ENCODE results near the gene KRT79. TPM values are rescaled to one million over a fixed set of nuclear protein-coding genes. Genes with fewer than 3 reads are reported as not detected.

The KRT79 gene
- total and polyA plus RNA-seq, 9 of the 15 experiments (the other 6 are each of a cell fraction or from before 2014, with no cell fraction given), result 0.03 to 2.3 (median 0.23) TPM; not detected in 2

DNA sequence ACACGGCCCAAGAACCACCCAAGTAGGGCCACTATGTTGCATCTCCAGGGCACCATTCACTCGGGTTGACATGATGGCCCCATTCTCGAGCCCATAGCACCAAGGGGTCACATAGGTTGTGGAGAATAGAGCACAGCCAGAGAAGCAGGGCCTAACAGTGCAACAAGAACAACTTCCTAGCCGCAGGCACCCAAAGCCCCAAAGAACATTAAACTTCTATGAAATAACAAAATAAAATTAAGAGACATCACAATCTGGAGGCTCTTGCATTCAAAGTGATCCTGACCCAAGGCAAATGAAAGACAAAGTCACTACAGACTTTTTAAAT lies 22.1 kb downstream of the KRT79 start:
- Histone ChIP-seq H3K79me2 (ENCODE audit: control insufficient read depth, insufficient read depth, low read length) (no peaks in the 10 kb centered on the region), H3K4me3 (no peak overlapping the region), H3K4me1 (replicated peaks in 1 of 2; ENCODE audit: control insufficient read depth in 2 of 2, insufficient read depth in 2 of 2, low read length in 2 of 2) (no peaks in the 10 kb centered on the region; a peak in 1 of 5 replicates), H3K4me2 (ENCODE audit: insufficient read depth, low read length) (no peak overlapping the region), H3K27ac (ENCODE audit: extremely low read depth, low read depth, low read length) (no peak overlapping the region), H3K27me3 (ENCODE audit: control insufficient read depth in 2 of 2, insufficient read depth in 2 of 2, low read length in 2 of 2) (peaks cover 29 to 53% of the 10 kb centered on the region in 2 experiments), H3K9me1 (ENCODE audit: control insufficient read depth, insufficient read depth, low read length) (peaks cover 2% of the 10 kb centered on the region), H3K9ac (ENCODE audit: insufficient read depth in 1 of 2, low read depth in 2 of 2, low read length in 2 of 2) (no peak overlapping the region), H3K9me3 (replicated peaks; ENCODE audit: control insufficient read depth, insufficient read depth, low read depth, low read length) (no peaks in the 10 kb centered on the region), H4K20me1 (replicated peaks; ENCODE audit: control insufficient read depth, insufficient read depth, low read length) (no peaks in the 10 kb centered on the region; the same call in none of the 2 replicates), H3K36me3 (ENCODE audit: control insufficient read depth, insufficient read depth, low read length) (no peaks in the 10 kb centered on the region), H2AFZ (ENCODE audit: low read depth, low read length) (no peak overlapping the region)
- BruUV-seq (replicated peaks), result no TSS peak
- DNase-seq (ENCODE audit: extremely low read depth in 1 of 4, low spot score in 3 of 4), result no peak
- CTCF ChIA-PET (ENCODE audit: low intra/inter-chr PET ratio), result no interaction called here
- 0% methylated on average over 4 of the region's 4 CpGs for whole genome bisulfite sequencing (ENCODE audit: insufficient coverage, low coverage, missing lambda C conversion rate)
- TF ChIP-seq BMI1 (IDR thresholded peaks at IDR 0.05; ENCODE audit: low read length), result no peak
- TF ChIP-seq ZFPM2 (CRISPR knock-in tag; IDR thresholded peaks at IDR 0.05), result no peak
- no peak for TF ChIP-seq ESRRA (IDR thresholded peaks at IDR 0.05; ENCODE audit: borderline replicate concordance, low read depth)
- no peak for TF ChIP-seq PCBP1 (IDR thresholded peaks at IDR 0.05; ENCODE audit: low read depth, low read length, poor library complexity, severe bottlenecking)
- TF ChIP-seq, protein P1, sequence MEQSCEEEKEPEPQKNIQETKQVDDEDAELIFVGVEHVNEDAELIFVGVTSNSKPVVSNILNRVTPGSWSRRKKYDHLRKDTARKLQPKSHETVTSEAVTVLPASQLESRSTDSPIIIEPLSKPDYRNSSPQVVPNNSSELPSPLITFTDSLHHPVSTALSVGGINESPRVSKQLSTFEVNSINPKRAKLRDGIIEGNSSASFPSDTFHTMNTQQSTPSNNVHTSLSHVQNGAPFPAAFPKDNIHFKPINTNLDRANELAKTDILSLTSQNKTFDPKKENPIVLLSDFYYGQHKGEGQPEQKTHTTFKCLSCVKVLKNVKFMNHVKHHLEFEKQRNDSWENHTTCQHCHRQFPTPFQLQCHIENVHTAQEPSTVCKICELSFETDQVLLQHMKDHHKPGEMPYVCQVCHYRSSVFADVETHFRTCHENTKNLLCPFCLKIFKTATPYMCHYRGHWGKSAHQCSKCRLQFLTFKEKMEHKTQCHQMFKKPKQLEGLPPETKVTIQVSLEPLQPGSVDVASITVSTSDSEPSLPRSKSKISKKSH (CRISPR knock-in tag; IDR thresholded peaks at IDR 0.05), result no peak
- intact Hi-C loops (cut with micrococcal nuclease) (no loop called here), in situ Hi-C loops (cut with MboI) (no loop called here)
- ATAC-seq, result no peak
- no peak for FAIRE-seq
- POLR2A ChIA-PET, result interaction anchor here (1.3 kb wide), 1 partner anchor 19 kb away, joined by 4 read pairs; no protein-coding TSS in a partner anchor

Data from K562 (cell line).